Stimulated activated CD4-positive, alpha-beta T cell treated with anti-CD3 and anti-CD28 coated beads, Interleukin-2, amount 100 ng/mL, for 48 hours (primary cell): ENCODE results near the gene ARL15.

Source experiments
- DNase-seq, 2 donors: peaks; one replicate each; pipeline ENCODE4 v3.0.0-alpha.2; 2020

The ARL15 gene

GRCh38 chr5:53971131-53971530 is 339.2 kb downstream of the ARL15 start:
- no peak for DNase-seq

GRCh38 chr5:53970475-53970874 is 339.9 kb downstream of the ARL15 start:
- no peak for DNase-seq

- no peak for DNase-seq
These were observed 341.1 kb downstream of the ARL15 start for GRCh38 chr5:53969176-53969730.

GRCh38 chr5:53965459-53965858 is 344.9 kb downstream of the ARL15 start:
- DNase-seq = no peak

- DNase-seq = no peak
These were observed 346.4 kb downstream of the ARL15 start for GRCh38 chr5:53963958-53964357.

GRCh38 chr5:53962306-53962705 is 348.1 kb downstream of the ARL15 start:
- DNase-seq = no peak

GRCh38 chr5:53956632-53957031 is 353.7 kb downstream of the ARL15 start:
- DNase-seq = no peak

- DNase-seq = no peak
These were observed 354.2 kb downstream of the ARL15 start for GRCh38 chr5:53956196-53956595.

- DNase-seq = no peak
These were observed 359.8 kb downstream of the ARL15 start for GRCh38 chr5:53950621-53951020.

- no peak for DNase-seq
These were observed 361.8 kb downstream of the ARL15 start for GRCh38 chr5:53948598-53948997.

GRCh38 chr5:53946405-53947100 is 363.8 kb downstream of the ARL15 start:
- DNase-seq = no peak

- DNase-seq = no peak
These were observed 365.4 kb downstream of the ARL15 start for GRCh38 chr5:53944981-53945380.

GRCh38 chr5:53943938-53944337 is 366.4 kb downstream of the ARL15 start:
- no peak for DNase-seq

- no peak for DNase-seq
These were observed 367.6 kb downstream of the ARL15 start for GRCh38 chr5:53942724-53943123.

- no peak for DNase-seq
These were observed 369.5 kb downstream of the ARL15 start for GRCh38 chr5:53940921-53941320.

GRCh38 chr5:53937467-53937866 is 372.9 kb downstream of the ARL15 start:
- DNase-seq = no peak

GRCh38 chr5:53936481-53937352 is 373.7 kb downstream of the ARL15 start:
- DNase-seq = no peak

GRCh38 chr5:53934151-53934820 is 376.1 kb downstream of the ARL15 start:
- DNase-seq = no peak

GRCh38 chr5:53932351-53932750 is 378.0 kb downstream of the ARL15 start:
- no peak for DNase-seq

- DNase-seq = no peak
These were observed 379.9 kb downstream of the ARL15 start for GRCh38 chr5:53930457-53930856.

- no peak for DNase-seq
These were observed 380.8 kb downstream of the ARL15 start for GRCh38 chr5:53929570-53929969.

- no peak for DNase-seq
These were observed 381.2 kb downstream of the ARL15 start for GRCh38 chr5:53929152-53929551.

GRCh38 chr5:53928641-53929040 is 381.7 kb downstream of the ARL15 start:
- no peak for DNase-seq
